Activated T-cell treated with anti-CD3 and anti-CD28 coated beads, Interleukin-2, amount 50 U/mL, for 48 hours (primary cell): ENCODE data around the gene AKIRIN2.

ENCODE experiments used
- DNase-seq, 2 experiments: peaks; one replicate each; pipeline ENCODE4 v3.0.0-alpha.2; 2020

The AKIRIN2 gene

DNA sequence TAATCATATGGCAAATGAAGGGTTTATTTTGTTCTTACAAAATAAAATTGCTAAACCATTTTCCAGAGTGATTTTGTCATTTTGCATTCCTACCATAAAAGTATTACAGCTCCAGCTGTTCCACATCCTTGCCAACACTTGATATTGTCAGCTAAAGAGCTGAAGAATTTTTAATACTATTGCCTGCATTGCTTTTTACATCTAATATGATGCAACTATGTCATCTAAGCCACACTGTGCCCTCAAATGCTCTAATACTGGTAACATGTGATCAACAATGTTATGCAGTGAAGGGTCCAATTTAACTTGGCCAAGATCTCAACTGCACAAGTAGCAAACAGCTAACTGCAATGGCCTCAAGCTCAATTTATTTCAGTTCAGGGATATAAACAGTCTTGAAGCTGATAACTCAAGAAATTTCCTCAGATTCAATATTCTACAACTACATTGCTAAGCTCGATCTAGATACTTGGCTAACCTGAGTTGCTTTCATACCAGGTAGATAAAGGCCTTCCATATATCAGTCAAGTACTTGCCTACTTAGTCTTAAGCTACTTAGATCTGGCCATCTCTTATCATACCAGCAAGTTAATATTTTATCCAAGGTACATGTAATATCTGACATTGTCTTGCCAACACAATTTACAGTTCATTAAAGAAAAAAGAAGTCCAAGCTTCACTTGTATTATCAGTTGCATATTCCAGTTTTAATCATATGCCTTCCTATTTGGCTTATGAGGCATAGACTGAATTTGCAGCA lies 17.0 kb downstream of the AKIRIN2 start:
- DNase-seq = no peak

DNA sequence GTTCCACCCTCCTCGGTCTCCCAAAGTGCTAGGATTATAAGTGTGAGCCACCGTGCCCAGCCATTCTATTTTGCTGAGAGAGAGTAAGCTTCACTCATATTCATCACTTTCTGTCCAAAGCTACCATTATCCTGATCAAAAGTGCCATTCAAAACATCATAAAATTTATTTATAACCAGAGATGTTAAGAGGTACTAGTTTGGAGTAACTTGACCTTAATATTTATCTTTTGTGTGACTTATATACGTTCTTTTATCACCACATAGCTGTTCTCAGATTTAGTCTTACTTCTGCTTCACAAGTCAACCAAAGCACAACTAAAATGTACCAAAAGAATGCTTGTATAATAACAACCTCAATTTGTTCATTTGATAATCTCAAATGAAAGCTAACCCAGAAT lies 18.1 kb downstream of the AKIRIN2 start:
- DNase-seq = no peak

DNA sequence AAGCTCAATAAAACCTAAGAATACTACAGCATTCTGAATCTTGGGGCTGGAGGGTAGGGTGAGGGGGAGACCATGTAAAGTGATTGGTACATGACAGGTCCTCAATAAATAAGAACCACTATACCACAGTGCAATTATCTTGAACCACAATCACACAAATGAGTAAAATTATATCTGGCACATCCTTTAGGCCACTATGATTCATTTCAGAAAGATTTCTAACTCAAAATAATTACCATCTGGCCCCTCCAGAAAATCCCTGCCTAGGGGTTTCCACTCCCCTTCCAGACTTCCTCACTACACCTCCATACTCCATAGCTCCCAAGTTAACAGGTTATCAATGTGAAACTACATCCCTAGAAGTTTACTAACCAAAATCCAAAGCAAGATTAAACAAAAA lies 19.7 kb downstream of the AKIRIN2 start:
- no peak for DNase-seq

DNA sequence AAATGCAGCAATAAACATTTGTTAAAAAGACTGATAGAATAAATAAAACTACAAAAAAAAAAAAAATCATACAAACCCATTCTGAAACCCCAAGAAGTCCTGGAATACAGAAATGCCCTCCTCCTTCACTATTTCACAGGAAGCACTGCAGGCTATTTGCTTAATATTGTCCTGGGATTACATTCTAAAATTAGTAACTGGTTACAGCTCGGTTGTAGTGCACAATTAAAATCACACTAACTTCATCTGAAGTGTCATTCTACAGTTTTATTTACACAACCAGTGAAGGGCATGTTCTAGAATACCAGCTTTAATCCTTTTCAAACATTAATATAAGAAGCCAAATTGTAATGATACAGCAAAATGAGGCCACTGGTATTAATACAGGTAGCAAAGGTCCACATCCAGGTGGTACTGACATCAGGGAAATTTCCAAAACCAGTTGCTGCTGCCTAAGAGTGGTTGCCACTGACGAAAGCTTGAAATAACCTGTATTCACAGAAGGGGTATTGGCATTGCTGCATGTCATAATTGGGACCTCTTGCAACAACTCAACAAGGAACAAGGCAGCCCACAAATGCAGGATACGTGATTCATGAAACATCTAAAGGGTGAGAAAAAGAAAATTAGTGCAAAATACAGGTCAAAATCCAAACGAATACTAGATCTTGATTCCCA lies 26.9 kb downstream of the AKIRIN2 start:
- DNase-seq = no peak

DNA sequence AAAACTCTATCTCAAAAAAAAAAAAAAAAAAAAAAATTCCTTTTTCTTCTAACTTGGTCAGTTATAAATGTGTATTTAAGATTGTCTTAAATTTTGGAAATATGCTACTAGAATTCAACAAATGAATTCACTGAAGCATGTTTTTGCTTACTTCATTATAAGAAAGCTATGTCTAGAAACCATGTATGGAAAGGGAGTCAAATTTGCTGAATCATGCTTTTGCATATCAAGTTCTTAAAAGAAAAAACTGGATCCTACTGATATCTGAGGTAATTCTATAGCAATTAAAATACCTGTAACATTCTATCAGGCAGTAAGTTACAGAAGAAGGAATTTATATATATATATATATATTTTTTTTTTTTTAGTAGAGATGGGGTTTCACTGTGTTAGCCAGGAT lies 27.7 kb downstream of the AKIRIN2 start:
- DNase-seq = no peak

DNA sequence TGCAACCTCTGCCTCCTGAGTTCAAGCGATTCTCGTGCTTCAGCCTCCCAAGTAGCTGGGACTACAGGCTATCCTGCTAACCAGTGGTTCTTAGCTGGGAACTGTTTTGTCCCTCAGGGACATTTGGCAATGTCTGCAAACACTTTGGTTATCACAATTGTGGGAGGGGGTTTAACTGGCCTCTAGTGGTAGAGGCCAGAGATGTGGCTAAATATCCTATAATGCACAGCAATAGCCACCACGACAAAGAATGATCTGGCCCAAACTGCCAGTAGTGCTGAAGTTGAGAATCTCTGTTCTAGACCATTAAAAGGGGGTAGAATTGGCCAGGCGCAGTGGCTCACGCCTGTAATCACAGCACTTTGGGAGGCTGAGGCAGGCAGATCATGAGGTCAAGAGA lies 28.8 kb downstream of the AKIRIN2 start:
- no peak for DNase-seq

DNA sequence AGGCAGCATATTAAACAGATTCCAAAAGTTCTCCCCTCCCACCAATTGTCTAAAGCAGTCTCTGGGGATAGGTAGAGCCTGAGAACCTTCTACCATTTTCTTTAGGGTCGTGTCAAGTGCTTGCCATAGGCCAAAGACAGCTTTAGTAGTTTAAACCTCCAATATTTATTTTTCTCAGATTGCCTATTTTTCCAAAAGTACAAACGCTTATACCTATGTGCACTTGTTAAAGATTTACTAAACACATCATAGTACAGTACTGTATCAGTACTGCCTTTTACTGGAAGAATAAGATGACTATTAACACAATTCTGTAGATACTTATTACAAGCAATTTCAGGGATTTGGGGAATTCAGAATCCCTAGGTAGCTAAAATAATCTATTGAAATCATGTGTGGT lies 29.4 kb downstream of the AKIRIN2 start:
- DNase-seq = no peak

DNA sequence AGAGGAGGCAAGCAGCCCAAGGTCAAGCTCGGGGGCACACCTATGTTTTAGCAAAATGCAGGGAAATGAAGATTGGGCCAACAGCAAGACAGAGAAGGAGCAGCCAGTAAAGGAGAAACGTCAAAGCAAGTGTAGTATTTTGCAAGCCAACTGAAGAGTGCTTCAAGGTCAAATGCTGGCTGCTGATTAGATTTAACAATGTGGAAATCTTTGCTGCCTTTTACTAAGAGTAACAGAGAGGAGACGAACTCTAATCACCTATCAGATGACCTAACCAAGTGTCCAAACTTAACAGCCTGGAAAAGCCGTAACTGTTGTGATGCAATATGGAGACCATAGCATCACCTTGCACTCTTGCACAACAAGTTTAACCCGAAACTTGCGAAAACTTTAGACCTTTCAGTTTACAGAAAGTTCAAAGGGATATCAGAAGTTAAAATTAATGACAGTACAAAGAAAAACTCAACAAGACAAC lies 30.4 kb downstream of the AKIRIN2 start:
- DNase-seq = no peak

DNA sequence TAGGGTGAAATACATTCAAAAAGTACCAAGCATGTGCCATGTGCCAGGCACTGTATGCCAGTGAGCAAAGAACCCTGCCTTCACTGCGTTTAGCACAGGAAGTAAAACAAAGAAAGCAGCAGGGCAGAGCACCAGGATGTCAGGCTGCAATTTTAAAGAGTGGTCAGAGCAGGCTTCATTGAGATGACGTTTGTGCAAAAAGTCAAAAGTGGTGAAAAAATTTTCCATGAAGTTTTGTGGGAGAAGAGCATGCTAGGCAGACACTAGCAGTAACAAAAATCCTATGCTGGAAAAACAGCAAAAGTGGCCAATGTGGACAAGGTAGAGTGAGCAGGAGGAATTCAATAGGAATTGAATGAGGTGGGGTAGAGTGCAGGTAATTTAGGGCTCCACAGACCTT lies 31.3 kb downstream of the AKIRIN2 start:
- no peak for DNase-seq

DNA sequence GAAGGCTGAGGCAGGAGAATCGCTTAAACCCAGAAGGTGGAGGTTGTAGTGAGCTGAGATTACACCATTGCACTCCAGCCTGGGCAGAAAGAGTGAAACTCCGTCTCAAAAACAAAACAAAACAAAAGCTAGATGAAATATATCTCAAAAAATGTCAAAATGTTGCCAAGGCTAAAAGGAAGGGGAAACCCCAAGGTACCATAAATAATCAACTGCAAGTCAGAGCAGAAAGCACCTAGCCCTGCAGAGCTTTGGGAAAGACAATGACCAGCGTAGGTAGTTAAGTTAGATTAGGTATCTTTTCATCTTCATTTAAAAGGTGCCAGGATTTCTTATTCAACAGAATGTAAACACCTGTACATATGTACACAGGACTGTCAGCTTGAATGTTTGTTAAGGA lies 33.0 kb downstream of the AKIRIN2 start:
- no peak for DNase-seq

DNA sequence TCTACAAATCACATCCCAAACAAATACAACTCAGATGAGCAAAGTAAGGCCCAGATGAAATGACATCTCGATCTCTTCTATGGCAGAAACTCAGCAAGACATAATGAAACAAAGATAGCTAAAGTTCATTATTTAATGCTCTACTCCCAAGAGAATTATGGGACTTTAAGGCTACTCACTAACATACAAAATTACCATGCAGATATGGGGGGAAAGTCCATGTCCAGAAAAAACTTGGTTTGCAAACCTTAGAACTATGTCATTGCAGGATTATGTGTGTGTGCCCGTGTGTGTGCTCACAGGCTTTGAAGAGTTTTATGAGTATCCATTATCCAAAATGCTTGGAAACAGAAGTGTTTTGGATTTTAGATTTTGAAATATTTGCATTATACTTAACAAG lies 34.0 kb downstream of the AKIRIN2 start:
- no peak for DNase-seq

DNA sequence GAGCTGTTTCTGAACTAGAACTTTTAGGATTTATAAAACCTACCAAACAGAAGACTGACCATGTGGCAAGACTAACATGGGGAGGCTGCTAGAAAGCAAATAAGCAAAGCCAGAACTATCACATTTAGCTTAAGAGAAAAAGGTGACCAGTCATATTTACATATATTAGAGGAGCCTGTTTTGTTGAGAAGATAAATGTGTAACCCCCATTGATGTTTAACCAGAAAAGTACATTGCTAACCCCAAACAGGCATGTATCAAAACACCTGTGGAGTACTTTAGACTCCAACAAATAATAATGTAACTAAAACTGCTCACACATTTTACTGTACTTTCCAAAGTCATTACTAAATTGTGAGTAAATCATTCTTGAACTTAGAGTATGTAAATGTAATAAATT lies 35.0 kb downstream of the AKIRIN2 start:
- DNase-seq = no peak

DNA sequence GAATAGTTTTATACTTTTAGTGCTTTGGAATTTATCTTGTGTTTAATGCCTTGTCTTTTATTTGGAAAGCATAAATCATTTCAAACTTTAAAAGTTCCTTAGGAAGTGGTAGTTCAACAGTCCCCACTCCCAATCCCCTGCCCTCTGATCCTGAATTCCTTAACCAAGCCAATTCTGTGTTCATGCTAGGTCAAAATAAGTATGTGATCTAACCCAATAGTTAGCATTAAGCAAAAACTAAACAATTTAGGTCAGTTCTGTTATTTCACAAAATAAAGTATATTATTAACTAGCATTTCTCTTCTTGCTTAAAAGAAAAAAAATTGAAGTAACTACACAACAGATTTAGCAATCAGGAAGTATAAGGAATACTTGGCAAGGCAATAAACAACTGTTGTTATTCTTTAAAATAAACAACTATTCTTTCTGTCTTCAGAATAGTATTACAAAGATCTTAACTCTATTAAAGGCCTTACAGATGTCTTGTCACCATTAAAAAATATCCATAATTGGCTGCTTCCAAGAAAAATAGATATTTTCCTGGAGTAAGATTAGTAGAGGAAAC lies 37.0 kb downstream of the AKIRIN2 start:
- no peak for DNase-seq

DNA sequence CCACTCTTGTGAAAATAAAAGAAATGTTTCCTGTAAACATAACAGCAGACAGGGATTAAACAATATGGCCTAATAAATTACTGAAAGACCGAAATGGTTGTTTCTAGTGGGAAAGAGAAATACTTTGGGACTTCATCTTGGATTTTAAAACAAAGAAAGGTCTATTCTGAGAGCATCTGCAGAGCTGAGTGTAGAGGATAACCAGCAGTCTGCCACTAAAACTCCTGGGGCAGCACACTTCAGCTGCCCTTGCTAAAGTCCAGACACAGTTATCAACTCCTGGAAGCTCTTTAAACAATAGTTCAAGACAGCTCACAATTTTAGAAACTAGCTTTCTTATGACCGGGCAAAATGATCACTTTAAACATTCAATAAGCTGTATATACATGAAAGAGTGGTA lies 38.6 kb downstream of the AKIRIN2 start:
- no peak for DNase-seq

DNA sequence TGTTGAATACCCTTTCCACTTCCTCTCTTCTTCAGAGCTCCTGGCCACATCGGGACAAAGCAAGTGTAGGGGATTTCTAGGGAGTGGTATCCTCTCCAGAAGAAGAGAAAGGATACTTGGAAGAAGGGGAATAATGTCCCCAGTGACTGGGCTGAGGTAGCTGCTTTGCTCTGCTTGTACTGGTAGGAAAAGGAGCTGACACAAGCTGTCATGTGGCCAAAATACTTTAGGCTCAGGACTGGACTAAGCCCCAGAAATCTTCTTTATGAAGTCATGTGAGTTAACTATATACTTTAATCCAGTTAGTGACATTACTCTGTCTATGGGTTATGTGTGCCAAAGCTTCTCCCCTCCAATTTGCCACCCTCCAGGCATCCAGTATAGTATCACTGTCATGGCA lies 40.5 kb downstream of the AKIRIN2 start:
- no peak for DNase-seq

DNA sequence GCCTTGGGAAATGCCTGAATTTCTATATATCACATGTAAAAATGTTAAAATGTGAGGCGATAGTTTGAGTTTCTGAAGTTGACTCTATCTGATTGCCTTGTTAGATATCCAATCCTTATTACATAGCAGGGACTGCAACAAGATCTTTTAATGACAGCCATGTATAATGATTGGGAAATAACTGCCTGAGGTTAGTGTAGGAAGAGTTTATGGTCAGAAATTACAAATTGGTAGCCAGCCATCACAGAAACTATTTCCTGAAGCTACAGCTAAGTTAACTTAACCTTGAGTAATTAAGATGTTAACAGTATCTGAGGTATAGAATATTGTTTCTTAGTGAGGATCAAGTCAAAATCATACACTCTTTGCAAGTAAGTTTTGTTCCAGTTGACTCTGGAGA lies 41.0 kb downstream of the AKIRIN2 start:
- no peak for DNase-seq

DNA sequence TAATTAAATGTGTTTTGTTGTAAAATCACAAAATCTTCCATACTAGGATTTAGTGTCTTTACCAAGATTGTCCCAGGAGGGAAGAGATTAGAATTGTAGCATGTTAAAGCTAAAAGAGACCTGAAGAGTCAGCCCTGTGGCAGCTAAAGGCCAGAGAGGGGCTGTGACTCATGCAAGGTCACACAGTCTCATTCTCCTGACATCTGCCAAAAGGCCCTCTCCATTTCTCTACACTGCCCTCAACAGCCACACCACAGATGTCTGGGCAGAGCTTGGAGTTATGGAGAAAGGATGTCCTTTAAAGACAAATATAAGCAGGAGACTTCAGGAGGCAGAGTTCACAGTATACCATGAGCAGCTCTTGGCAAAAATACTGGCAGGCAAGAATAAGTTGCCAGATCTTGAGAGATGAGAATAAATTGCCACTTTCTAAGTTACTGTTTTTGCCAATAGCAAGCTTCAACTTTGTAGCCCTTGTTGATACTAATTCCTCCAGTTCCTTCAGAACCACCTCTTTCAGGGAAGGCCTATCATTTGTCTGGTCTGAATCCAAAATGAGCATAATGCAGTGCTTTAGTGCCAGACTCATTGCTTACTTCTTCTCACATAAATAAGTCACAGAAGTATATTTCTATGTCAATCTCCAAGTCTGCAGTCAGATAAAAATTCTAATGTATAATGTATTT lies 41.7 kb downstream of the AKIRIN2 start:
- no peak for DNase-seq

DNA sequence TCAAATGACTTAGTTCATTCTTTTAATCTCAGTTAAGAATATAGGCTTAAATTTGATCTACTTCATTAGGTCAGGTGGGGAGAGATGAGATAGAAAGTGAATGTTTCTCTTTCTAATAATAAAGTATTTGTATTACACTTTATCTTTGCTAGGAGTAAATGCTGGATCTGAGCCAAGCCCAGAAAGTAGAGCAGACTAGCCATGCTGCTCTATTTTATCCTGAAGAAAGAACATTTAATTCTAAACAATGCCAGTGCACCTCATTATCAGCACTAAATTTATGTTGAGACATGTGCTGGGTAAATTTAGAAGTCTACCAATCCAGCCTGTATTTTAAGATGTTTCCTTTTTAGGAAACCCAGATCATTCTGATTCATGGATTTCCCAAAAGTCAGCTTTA lies 43.5 kb downstream of the AKIRIN2 start:
- DNase-seq = no peak

DNA sequence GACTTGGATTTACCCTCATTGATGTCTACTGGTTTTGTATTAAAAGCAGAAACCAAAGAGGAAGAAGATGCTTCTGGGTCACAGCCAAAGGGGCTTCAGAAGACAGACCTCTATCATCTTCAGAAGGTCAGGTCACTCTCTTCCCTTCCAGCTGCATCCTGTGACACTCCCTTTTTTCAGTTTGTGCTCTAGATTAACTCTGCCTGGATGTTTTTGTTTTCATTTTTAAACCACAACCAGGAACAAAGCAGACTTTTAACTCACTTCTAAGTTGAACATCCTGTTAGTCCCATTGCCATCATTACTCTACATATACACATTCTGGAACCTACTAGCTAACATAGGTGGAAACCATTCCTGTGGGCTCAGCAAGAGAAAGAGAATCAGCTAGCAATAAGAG lies 45.2 kb downstream of the AKIRIN2 start:
- no peak for DNase-seq

DNA sequence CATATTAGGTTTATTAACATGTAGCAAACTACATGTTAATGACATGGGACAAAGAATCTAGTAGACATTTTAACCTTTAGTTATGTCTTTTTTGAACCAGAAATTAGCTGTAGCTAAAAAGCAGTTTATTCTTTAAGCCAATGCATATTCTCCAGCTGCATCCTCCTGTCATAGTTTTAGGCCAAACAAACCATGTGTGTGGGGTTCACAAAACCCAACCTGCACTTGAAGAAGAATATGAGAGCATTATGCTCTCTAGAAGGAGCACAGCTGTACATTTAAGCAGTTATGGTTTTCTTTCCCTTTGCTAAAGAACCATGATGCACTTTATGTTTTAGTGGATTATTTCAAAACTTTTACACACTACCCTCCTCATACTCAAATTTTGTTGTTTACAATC lies 46.2 kb downstream of the AKIRIN2 start:
- no peak for DNase-seq

DNA sequence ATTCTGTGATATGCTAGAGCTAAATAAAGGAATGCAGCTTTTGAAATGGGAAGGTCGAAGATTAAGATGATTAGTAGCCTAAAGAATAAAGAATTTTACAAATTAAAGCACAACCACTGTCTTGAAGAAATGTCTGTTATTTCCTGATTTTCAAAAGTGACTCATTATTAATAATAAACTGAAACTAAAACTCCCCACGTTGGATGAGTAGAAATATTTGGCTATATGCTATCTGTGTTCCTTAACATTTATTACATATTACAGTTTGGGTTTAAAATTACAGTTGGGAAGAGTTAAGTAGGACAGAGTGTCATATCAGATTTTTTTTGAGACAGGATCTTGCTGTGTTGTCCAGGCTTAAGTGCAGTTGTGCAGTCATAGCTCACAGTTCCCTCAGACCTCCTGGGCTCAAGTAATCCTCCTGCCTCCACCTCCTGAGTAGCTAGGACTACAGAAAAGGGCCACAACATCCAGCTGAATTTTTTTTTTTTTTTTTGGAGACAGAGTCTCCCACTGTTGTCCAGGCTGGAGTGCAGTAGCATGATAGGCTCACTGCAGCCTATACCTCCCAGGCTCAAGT lies 47.1 kb downstream of the AKIRIN2 start:
- no peak for DNase-seq

DNA sequence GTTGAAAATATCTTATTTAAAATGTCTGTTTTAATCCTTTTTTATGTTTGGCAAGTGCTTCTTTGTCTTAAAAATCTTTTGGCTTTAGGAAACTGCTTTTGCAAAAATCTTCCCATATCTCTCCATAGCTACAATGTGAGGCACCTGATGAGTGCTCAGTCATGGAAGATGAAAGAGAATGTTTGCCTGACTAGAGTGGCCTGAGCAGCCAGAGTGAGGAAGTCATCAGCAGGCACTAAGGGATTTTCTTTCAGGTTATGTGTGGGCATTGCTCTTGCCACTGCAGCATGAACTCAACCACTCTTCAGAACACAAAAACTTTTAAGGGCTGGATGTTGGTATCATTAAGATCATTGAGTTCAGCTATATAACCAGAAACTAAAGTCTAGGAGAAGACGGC lies 47.9 kb downstream of the AKIRIN2 start:
- no peak for DNase-seq
